HG03520 (cell line): Measurements from ENCODE around the gene SPAG8.

Source experiments
- ATAC-seq: cut with Tn5 transposase; IDR thresholded peaks from one replicate; pipeline ENCODE4 v1.9.1; 2021; ENCODE audit warnings: mild to moderate bottlenecking, moderate library complexity; ENCODE audit not compliant: unreplicated experiment

The SPAG8 gene

GRCh38 chr9:35839926-35840325, 27.9 kb upstream of the SPAG8 start:
- no peak for ATAC-seq

GRCh38 chr9:35836595-35836994, 24.5 kb upstream of the SPAG8 start:
- no peak for ATAC-seq

GRCh38 chr9:35835766-35836165, 23.7 kb upstream of the SPAG8 start:
- no peak for ATAC-seq

- no peak for ATAC-seq
Observed at GRCh38 chr9:35835216-35835632, 23.2 kb upstream of the SPAG8 start.

- no peak for ATAC-seq
Observed at GRCh38 chr9:35834260-35835215, 22.5 kb upstream of the SPAG8 start.

- no peak for ATAC-seq
Observed at GRCh38 chr9:35832814-35833213, 20.8 kb upstream of the SPAG8 start.

- ATAC-seq: no peak
Observed at GRCh38 chr9:35831040-35831439, 19.0 kb upstream of the SPAG8 start.

- no peak for ATAC-seq
Observed at GRCh38 chr9:35829764-35830096, 17.7 kb upstream of the SPAG8 start.

- ATAC-seq: peak; percentile 62
Observed at GRCh38 chr9:35829084-35829763, 17.2 kb upstream of the SPAG8 start, which contains the start of gene TMEM8B. Gene TMEM8B (plus strand): TSS chr9:35829228. CDS start chr9:35829448, 220 bp downstream.

GRCh38 chr9:35828716-35829083, 16.6 kb upstream of the SPAG8 start, which contains the start of gene FAM221B:
Gene FAM221B (minus strand): TSS chr9:35828732. CDS start chr9:35826161, 2,571 bp downstream.
- no peak for ATAC-seq

- ATAC-seq: no peak
Observed at GRCh38 chr9:35827486-35827885, 15.4 kb upstream of the SPAG8 start.

GRCh38 chr9:35826071-35826701, 14.1 kb upstream of the SPAG8 start:
- no peak for ATAC-seq

GRCh38 chr9:35822926-35823325, 10.9 kb upstream of the SPAG8 start:
- ATAC-seq: no peak

GRCh38 chr9:35820076-35820475, 8.0 kb upstream of the SPAG8 start:
- no peak for ATAC-seq

- ATAC-seq: no peak
Observed at GRCh38 chr9:35818341-35818740, 6.3 kb upstream of the SPAG8 start.

GRCh38 chr9:35816708-35817107, 4.6 kb upstream of the SPAG8 start:
- no peak for ATAC-seq

- peak; percentile 66 for ATAC-seq
Observed at GRCh38 chr9:35814841-35815543, 2.9 kb upstream of the SPAG8 start, which contains the start of gene HINT2. Gene HINT2 (minus strand): TSS chr9:35815042. CDS start chr9:35814979, 63 bp downstream.

- peak; percentile 14 for ATAC-seq
Observed at GRCh38 chr9:35814106-35814840, 2.2 kb upstream of the SPAG8 start.

GRCh38 chr9:35813434-35814105, 1.5 kb upstream of the SPAG8 start:
- no peak for ATAC-seq
